Measurements from ENCODE around the gene KCNQ1OT1. TPM values are rescaled to one million over a fixed set of nuclear protein-coding genes. Genes with fewer than 3 reads are reported as not detected.

KCNQ1OT1 gene
- total and polyA plus RNA-seq, 2 of the 4 experiments (the other 2 are of a cell fraction): 0.14 to 2.0 TPM

DNA sequence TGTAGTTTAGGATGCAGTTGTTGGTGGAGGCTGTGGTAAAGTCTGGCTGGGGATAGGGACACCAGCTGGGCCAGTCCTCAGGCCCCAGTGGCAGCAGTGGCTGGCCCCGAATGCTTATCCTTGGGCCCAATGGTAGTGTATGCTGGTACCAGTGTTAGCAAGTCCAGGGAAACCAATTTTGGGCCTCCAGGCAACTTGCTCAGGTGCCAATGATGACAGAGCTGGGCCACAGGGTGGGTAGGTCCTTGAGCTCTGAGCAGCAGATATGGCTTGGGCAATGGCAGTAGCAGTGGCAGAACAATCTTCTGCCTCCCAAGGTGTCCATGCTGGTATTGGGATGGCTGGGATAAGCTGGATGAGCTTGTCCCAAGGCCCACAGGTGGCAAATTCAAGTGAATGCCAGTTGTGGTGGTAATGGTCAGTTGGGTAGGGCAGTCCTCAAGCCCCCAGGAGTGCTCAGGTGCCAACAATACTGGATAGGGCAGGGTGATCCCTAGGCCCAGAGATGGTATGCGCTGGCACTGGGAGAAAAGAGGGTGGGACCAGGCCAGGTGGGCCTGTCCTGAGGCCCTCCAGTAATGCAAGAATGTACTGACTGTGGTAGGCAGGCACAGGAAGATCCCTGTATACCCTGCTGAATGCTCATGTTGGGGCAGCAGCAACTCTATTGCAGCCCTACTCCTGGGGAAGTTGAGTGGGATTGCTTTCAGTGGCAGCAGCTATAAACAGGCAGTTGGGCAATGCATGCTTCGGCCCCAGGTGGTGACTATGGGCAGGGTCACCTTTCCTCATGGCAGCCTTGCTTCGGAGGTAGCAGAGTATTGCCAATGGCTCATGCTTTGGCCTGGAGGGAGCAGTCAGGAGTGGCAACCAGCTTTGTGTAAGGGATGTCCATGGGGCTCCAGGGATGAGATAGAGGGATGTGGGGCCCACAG is 54.7 kb downstream of the KCNQ1OT1 start:
- H4K5ac ChIP-seq (ENCODE audit: low read depth, low read length): no peak overlapping the region
- H3K27ac ChIP-seq (ENCODE audit: insufficient read depth, low read length): no peak overlapping the region
- H2BK20ac ChIP-seq (ENCODE audit: low read depth, low read length): no peak overlapping the region
- no TSS peak for BruUV-seq (replicated peaks)
- no peak for TF ChIP-seq MXI1 (IDR thresholded peaks at IDR 0.05; ENCODE audit: borderline replicate concordance, low read depth, low read length)
- no peak for TF ChIP-seq RCOR1 (IDR thresholded peaks at IDR 0.05; ENCODE audit: insufficient replicate concordance, low read length)
- TF ChIP-seq, protein P1, sequence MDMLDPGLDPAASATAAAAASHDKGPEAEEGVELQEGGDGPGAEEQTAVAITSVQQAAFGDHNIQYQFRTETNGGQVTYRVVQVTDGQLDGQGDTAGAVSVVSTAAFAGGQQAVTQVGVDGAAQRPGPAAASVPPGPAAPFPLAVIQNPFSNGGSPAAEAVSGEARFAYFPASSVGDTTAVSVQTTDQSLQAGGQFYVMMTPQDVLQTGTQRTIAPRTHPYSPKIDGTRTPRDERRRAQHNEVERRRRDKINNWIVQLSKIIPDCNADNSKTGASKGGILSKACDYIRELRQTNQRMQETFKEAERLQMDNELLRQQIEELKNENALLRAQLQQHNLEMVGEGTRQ (IDR thresholded peaks at IDR 0.05; ENCODE audit: low read depth, low read length): no peak
- no peak for TF ChIP-seq RAD21 (IDR thresholded peaks at IDR 0.05; ENCODE audit: low read length)
- no peak for TF ChIP-seq NFE2L2 (IDR thresholded peaks at IDR 0.05; ENCODE audit: low read depth, low read length)
- TF ChIP-seq POLR2A (IDR thresholded peaks at IDR 0.05; ENCODE audit: low read depth, low read length): no peak
- TF ChIP-seq FOS (IDR thresholded peaks at IDR 0.05; ENCODE audit: low read depth, low read length): no peak
- no peak for TF ChIP-seq CHD1 (IDR thresholded peaks at IDR 0.05; ENCODE audit: low read depth, low read length)
- TF ChIP-seq, protein P2, sequence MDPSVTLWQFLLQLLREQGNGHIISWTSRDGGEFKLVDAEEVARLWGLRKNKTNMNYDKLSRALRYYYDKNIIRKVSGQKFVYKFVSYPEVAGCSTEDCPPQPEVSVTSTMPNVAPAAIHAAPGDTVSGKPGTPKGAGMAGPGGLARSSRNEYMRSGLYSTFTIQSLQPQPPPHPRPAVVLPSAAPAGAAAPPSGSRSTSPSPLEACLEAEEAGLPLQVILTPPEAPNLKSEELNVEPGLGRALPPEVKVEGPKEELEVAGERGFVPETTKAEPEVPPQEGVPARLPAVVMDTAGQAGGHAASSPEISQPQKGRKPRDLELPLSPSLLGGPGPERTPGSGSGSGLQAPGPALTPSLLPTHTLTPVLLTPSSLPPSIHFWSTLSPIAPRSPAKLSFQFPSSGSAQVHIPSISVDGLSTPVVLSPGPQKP (IDR thresholded peaks at IDR 0.05; ENCODE audit: borderline replicate concordance, low read depth, low read length): no peak
- TF ChIP-seq MAFK (IDR thresholded peaks at IDR 0.05; ENCODE audit: low read depth, low read length): no peak
- TF ChIP-seq BHLHE40 (IDR thresholded peaks at IDR 0.05; ENCODE audit: low read depth, low read length): no peak
- ATAC-seq (ENCODE audit: low read depth) (no peak), DNase-seq (no peak)
- intact Hi-C loops (cut with micrococcal nuclease): loop anchor here (5.0 kb wide), 1 partner anchor 242 kb away; the partner anchor contains the start of gene CDKN1C
- no peak overlapping the region for H2AK5ac ChIP-seq (ENCODE audit: low read depth, low read length)
- no peak overlapping the region for H3K18ac ChIP-seq (ENCODE audit: low read depth, low read length)
- no peak overlapping the region for H2BK120ac ChIP-seq (ENCODE audit: low read depth, low read length)
- H3K4me2 ChIP-seq (ENCODE audit: low read depth, low read length): no peak overlapping the region
- CTCF ChIA-PET: no interaction called here
- 94% methylated on average over 3 of the region's 4 CpGs; no CpG with 5 or more reads in 1 of the 2 experiments for WGBS, 2 experiments (ENCODE audit: extremely low coverage in 2 of 2, insufficient read length in 1 of 2)
- H4K20me1 ChIP-seq (ENCODE audit: insufficient read depth, low read length): no peaks in the 10 kb centered on the region
- H2BK15ac ChIP-seq (ENCODE audit: low read depth, low read length): no peak overlapping the region
- no peaks in the 10 kb centered on the region for H3K9me1 ChIP-seq (ENCODE audit: insufficient read depth, low read length)
- no peak overlapping the region for H2BK5ac ChIP-seq (ENCODE audit: low read depth, low read length, poor library complexity, severe bottlenecking)
- H3K56ac ChIP-seq (ENCODE audit: extremely low read depth, insufficient read depth, low read length): no peak overlapping the region
- in situ Hi-C loops (cut with MboI; ENCODE audit: low sequenced_read_pairs): no loop called here
- no peak overlapping the region for H3K23ac ChIP-seq (ENCODE audit: low read depth, low read length)
- H3K79me1 ChIP-seq (ENCODE audit: low read depth in 1 of 2, low read length in 2 of 2): no peaks in the 10 kb centered on the region
- H4K8ac ChIP-seq (ENCODE audit: low read depth in 2 of 2, low read length in 2 of 2): no peak overlapping the region
- H4K91ac ChIP-seq (ENCODE audit: insufficient read depth, low read depth, low read length): no peak overlapping the region
- H3K4me3 ChIP-seq (ENCODE audit: insufficient read depth, low read depth, low read length): no peak overlapping the region
- dilution Hi-C loops (cut with HindIII; ENCODE audit: low sequenced_read_pairs, unreplicated experiment): no loop called here
- H3K9ac ChIP-seq (ENCODE audit: low read depth, low read length): no peak overlapping the region
- H3K14ac ChIP-seq (replicated peaks; ENCODE audit: low read depth, low read length): no peak overlapping the region
- H3K9me3 ChIP-seq (ENCODE audit: control insufficient read depth, insufficient read depth, low read length): peaks cover 45% of the 10 kb centered on the region
- POLR2A ChIA-PET (ENCODE audit: unreplicated experiment): no interaction called here
- no peak overlapping the region for H3K4ac ChIP-seq (ENCODE audit: low read depth, low read length)
- H3K36me3 ChIP-seq (ENCODE audit: control insufficient read depth, insufficient read depth, low read length): no peaks in the 10 kb centered on the region
- H2AK9ac ChIP-seq (replicated peaks; ENCODE audit: low read depth, low read length, poor library complexity): no peak overlapping the region
- H2AFZ ChIP-seq (replicated peaks; ENCODE audit: low read length, poor library complexity): no peak overlapping the region
- no peaks in the 10 kb centered on the region for H3K4me1 ChIP-seq (ENCODE audit: control insufficient read depth, insufficient read depth, low read length)
- H3K27me3 ChIP-seq (ENCODE audit: control insufficient read depth, insufficient read depth, low read length): no peaks in the 10 kb centered on the region; the same call in 1 of the 2 replicates
